ENCODE results near the gene DDO. TPM values are rescaled to one million over a fixed set of nuclear protein-coding genes. Genes with fewer than 3 reads are reported as not detected.

DDO gene
- total and polyA plus RNA-seq, 2 experiments from 2014 or later: 0.10 TPM; not detected in 1

DNA sequence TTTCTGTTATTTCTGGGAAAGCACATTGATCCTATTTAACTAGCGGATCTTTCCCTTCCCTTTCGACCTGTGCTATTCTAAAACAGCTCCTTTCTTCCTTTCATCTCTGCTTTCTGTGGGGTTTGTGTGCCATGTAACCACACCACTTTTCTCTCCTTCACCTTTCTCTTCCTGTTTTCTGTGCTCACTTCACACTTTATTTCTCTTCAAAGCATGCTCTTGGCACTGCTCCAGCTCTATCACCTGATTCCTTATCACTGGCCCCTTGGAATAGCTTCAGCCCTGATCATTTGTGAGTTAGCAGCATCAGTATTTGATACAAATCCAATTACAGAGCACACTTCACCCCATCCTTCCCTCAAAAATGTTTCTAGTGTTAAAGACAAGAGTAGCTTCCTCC is 49.1 kb downstream of the DDO start:
- Histone ChIP-seq H4K20me1 (replicated peaks; ENCODE audit: insufficient read depth) (no peaks in the 10 kb centered on the region), H2AFZ (peak overlapping the region; percentile 48; the same call in 1 of the 2 replicates), H3F3A (replicated peaks; ENCODE audit: low read depth) (no peaks in the 10 kb centered on the region), H3K9me2 (ENCODE audit: insufficient read depth) (0 out of 2 replicates have a peak, but pooled peaks cover 3% of the 10 kb centered on the region), H3K4me1 (ENCODE audit: insufficient read depth) (peaks cover 16% of the 10 kb centered on the region), H3K27me3 (ENCODE audit: insufficient read depth) (no peaks in the 10 kb centered on the region), H3K27ac (ENCODE audit: low read depth) (no peak overlapping the region), H3K36me3 (ENCODE audit: insufficient read depth) (no peaks in the 10 kb centered on the region), H3K79me2 (replicated peaks; ENCODE audit: insufficient read depth) (no peaks in the 10 kb centered on the region), H3K4me3 (no peak overlapping the region), H3K4me2 (no peak overlapping the region)
- Mint-ChIP-seq H3K4me1 (peaks cover 18% of the 10 kb centered on the region; the same call in 2 of the 3 replicates), H3K27ac (no peak overlapping the region), H3K4me3 (no peak overlapping the region), H3K9me3 (no peaks in the 10 kb centered on the region), H3K27me3 (ENCODE audit: insufficient read depth, low read depth, poor library complexity) (no peaks in the 10 kb centered on the region), H3K36me3 (ENCODE audit: low read depth) (no peaks in the 10 kb centered on the region)
- ATAC-seq (no peak), DNase-seq (ENCODE audit: low spot score) (no peak)
- no peak for TF ChIP-seq CTCF (conservative IDR thresholded peaks at IDR 0.05; ENCODE audit: low read depth in 2 of 2)
- TF ChIP-seq ZNF462 (CRISPR knock-in tag; IDR thresholded peaks at IDR 0.05): no peak
- TF ChIP-seq POLR2AphosphoS5 (IDR thresholded peaks at IDR 0.05; ENCODE audit: low read depth): no peak
- TF ChIP-seq, protein P1, sequence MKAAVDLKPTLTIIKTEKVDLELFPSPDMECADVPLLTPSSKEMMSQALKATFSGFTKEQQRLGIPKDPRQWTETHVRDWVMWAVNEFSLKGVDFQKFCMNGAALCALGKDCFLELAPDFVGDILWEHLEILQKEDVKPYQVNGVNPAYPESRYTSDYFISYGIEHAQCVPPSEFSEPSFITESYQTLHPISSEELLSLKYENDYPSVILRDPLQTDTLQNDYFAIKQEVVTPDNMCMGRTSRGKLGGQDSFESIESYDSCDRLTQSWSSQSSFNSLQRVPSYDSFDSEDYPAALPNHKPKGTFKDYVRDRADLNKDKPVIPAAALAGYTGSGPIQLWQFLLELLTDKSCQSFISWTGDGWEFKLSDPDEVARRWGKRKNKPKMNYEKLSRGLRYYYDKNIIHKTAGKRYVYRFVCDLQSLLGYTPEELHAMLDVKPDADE (IDR thresholded peaks at IDR 0.05): no peak
- no peak for TF ChIP-seq ZNF114 (CRISPR knock-in tag; IDR thresholded peaks at IDR 0.05)
- TF ChIP-seq NANOG (IDR thresholded peaks at IDR 0.05; ENCODE audit: borderline replicate concordance): no peak
- TF ChIP-seq STAT1 (IDR thresholded peaks at IDR 0.05; ENCODE audit: unreplicated experiment): no peak
- no peak for TF ChIP-seq CREB1 (CRISPR knock-in tag; IDR thresholded peaks at IDR 0.05; ENCODE audit: low read depth)
- no peak for TF ChIP-seq EZH2 (IDR thresholded peaks at IDR 0.05; ENCODE audit: low read depth, unreplicated experiment)
- no peak for TF ChIP-seq ZNF331 (CRISPR knock-in tag; IDR thresholded peaks at IDR 0.05; ENCODE audit: low read depth)
- no peak for TF ChIP-seq EZH2phosphoT487 (IDR thresholded peaks at IDR 0.05; ENCODE audit: unreplicated experiment)
- TF ChIP-seq, protein P2, sequence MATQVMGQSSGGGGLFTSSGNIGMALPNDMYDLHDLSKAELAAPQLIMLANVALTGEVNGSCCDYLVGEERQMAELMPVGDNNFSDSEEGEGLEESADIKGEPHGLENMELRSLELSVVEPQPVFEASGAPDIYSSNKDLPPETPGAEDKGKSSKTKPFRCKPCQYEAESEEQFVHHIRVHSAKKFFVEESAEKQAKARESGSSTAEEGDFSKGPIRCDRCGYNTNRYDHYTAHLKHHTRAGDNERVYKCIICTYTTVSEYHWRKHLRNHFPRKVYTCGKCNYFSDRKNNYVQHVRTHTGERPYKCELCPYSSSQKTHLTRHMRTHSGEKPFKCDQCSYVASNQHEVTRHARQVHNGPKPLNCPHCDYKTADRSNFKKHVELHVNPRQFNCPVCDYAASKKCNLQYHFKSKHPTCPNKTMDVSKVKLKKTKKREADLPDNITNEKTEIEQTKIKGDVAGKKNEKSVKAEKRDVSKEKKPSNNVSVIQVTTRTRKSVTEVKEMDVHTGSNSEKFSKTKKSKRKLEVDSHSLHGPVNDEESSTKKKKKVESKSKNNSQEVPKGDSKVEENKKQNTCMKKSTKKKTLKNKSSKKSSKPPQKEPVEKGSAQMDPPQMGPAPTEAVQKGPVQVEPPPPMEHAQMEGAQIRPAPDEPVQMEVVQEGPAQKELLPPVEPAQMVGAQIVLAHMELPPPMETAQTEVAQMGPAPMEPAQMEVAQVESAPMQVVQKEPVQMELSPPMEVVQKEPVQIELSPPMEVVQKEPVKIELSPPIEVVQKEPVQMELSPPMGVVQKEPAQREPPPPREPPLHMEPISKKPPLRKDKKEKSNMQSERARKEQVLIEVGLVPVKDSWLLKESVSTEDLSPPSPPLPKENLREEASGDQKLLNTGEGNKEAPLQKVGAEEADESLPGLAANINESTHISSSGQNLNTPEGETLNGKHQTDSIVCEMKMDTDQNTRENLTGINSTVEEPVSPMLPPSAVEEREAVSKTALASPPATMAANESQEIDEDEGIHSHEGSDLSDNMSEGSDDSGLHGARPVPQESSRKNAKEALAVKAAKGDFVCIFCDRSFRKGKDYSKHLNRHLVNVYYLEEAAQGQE (IDR thresholded peaks at IDR 0.05; ENCODE audit: unreplicated experiment): no peak
- no peak for TF ChIP-seq JUNB (IDR thresholded peaks at IDR 0.05; ENCODE audit: unreplicated experiment)
